ENCODE data around the gene ST8SIA1. TPM values are rescaled to one million over a fixed set of nuclear protein-coding genes. Genes with fewer than 3 reads are reported as not detected.

The ST8SIA1 gene
- polyA plus RNA-seq, 1 of the 3 experiments (the other 2 are of a cell fraction) = 0.12 TPM

- Histone ChIP-seq H3K4me1 (ENCODE audit: control insufficient read depth in 1 of 2, insufficient read depth in 2 of 2, low read depth in 1 of 2, low read length in 1 of 2) (peaks cover 0 to 4% of the 10 kb centered on the region in 2 experiments; a peak in 1 of 4 replicates), H3K4me2 (peak overlapping the region; percentile 61; the same call in 1 of the 2 replicates), H4K20me1 (ENCODE audit: insufficient read depth) (no peaks in the 10 kb centered on the region), H3K4me3 (ENCODE audit: low read depth in 2 of 2, low read length in 1 of 2) (no peak overlapping the region), H3K9me2 (no peaks in the 10 kb centered on the region), H2AFZ (ENCODE audit: low read depth) (peak overlapping the region; percentile 48; the same call in 1 of the 2 replicates), H3K36me3 (replicated peaks in 1 of 2; ENCODE audit: control insufficient read depth in 1 of 2, insufficient read depth in 2 of 2, low read length in 1 of 2) (no peaks in the 10 kb centered on the region), H3K79me2 (ENCODE audit: insufficient read depth) (no peaks in the 10 kb centered on the region), H3K27ac (ENCODE audit: low read depth in 2 of 2, low read length in 1 of 2) (peak overlapping the region; percentile 76 to 82), H3F3A (replicated peaks; ENCODE audit: insufficient read depth) (no peaks in the 10 kb centered on the region), H3K9me3 (no peaks in the 10 kb centered on the region), H3K27me3 (ENCODE audit: insufficient read depth) (no peaks in the 10 kb centered on the region), H3K9ac (peak overlapping the region; percentile 59; the same call in 1 of the 2 replicates)
- POLR2A ChIA-PET = no interaction called here
- DNase-seq = no peak
- TF ChIP-seq JUND (IDR thresholded peaks at IDR 0.05) (peak; percentile 74), FOSL2 (IDR thresholded peaks at IDR 0.05; ENCODE audit: borderline replicate concordance, low read depth) (peak; percentile 75), MXI1 (IDR thresholded peaks at IDR 0.05; ENCODE audit: low read depth, low read length) (no peak), POLR2AphosphoS5 (IDR thresholded peaks at IDR 0.05; ENCODE audit: low read depth, low read length) (no peak), EP300 (IDR thresholded peaks at IDR 0.05; ENCODE audit: borderline replicate concordance in 1 of 2, low read depth in 1 of 2, low read length in 1 of 2) (peak in 1 of 2 experiments; percentile 26; a peak in 1 of 4 replicates), TCF12 (IDR thresholded peaks at IDR 0.05) (peak; percentile 40; the same call in 1 of the 2 replicates), YY1 (IDR thresholded peaks at IDR 0.05; ENCODE audit: low read depth) (no peak), CHD2 (IDR thresholded peaks at IDR 0.05; ENCODE audit: low read length, partially characterized antibody) (no peak), USF1 (IDR thresholded peaks at IDR 0.05; ENCODE audit: borderline replicate concordance, low read depth) (no peak), TAF1 (IDR thresholded peaks at IDR 0.05; ENCODE audit: borderline replicate concordance, low read depth, low read length) (no peak), SIN3A (IDR thresholded peaks at IDR 0.05; ENCODE audit: borderline replicate concordance, low read depth, low read length) (no peak), USF2 (IDR thresholded peaks at IDR 0.05; ENCODE audit: borderline replicate concordance, low read depth, low read length) (no peak), PBX3 (IDR thresholded peaks at IDR 0.05) (no peak), SMC3 (IDR thresholded peaks at IDR 0.05; ENCODE audit: low read depth, low read length) (no peak), RAD21 (IDR thresholded peaks at IDR 0.05; ENCODE audit: low read length) (no peak), FOXJ3 (CRISPR knock-in tag; IDR thresholded peaks at IDR 0.05) (no peak), NFIC (IDR thresholded peaks at IDR 0.05; ENCODE audit: borderline replicate concordance) (peak; percentile 39; the same call in 1 of the 2 replicates), MAX (IDR thresholded peaks at IDR 0.05; ENCODE audit: low read depth) (no peak), GABPA (IDR thresholded peaks at IDR 0.05; ENCODE audit: low read depth) (no peak), ELF1 (IDR thresholded peaks at IDR 0.05) (no peak), RCOR1 (IDR thresholded peaks at IDR 0.05; ENCODE audit: low read length) (no peak), RFX5 (IDR thresholded peaks at IDR 0.05; ENCODE audit: low read length) (no peak), MEF2A (IDR thresholded peaks at IDR 0.05; ENCODE audit: borderline replicate concordance, low read depth) (no peak), TEAD4 (IDR thresholded peaks at IDR 0.05; ENCODE audit: borderline replicate concordance, insufficient read depth) (no peak)
- 0% methylated on average over 2 of the region's 2 CpGs for WGBS (ENCODE audit: low lambda C conversion rate)
- CTCF ChIA-PET = no interaction called here
Measured at GRCh38 chr12:22275843-22276242, 58.7 kb downstream of the ST8SIA1 start.
